ENCODE measurements around the gene PLA2G2E.

GRCh38 chr1:19923137-19923952, at the start of gene PLA2G2E:
- TF ChIP-seq POLR2A (IDR thresholded peaks at IDR 0.05; ENCODE audit: low read depth, low read length), result no peak
- TF ChIP-seq TAF1 (IDR thresholded peaks at IDR 0.05; ENCODE audit: borderline replicate concordance, low read depth, low read length), result no peak
